ENCODE measurements around the gene MAT1A. TPM values are rescaled to one million over a fixed set of nuclear protein-coding genes. Genes with fewer than 3 reads are reported as not detected.
A peak's percentile ranks its signal among the peaks of the same experiment; 100 is the strongest.

The MAT1A gene
- total and polyA plus RNA-seq, 2 of the 13 experiments (the other 11 are each of a cell fraction or from before 2014, with no cell fraction given), result 57.1 to 76.9 TPM

GRCh38 chr10:80281784-80282765 lies 7.4 kb downstream of the MAT1A start (continued):
- TF ChIP-seq ZFP36L2 (CRISPR knock-in tag; IDR thresholded peaks at IDR 0.05) (no peak), RXRA (CRISPR knock-in tag; IDR thresholded peaks at IDR 0.05) (peak; percentile 91), ZNF121 (CRISPR knock-in tag; IDR thresholded peaks at IDR 0.05) (0 out of 2 replicates have a peak, but pooled peaks have one; percentile 12), ARID4A (CRISPR knock-in tag; IDR thresholded peaks at IDR 0.05; ENCODE audit: borderline replicate concordance) (peak; percentile 51; the same call in 1 of the 2 replicates), POLR2A (IDR thresholded peaks at IDR 0.05; ENCODE audit: insufficient read depth in 1 of 2, low read depth in 2 of 2, low read length in 2 of 2) (0 out of 4 replicates have a peak, but pooled peaks of 1 of the 2 experiments have one; percentile 21), XRCC5 (optimal IDR thresholded peaks at IDR 0.05; ENCODE audit: low read length) (no peak), JUN (CRISPR knock-in tag; IDR thresholded peaks at IDR 0.05) (0 out of 2 replicates have a peak, but pooled peaks have one; percentile 48), ZNF546 (CRISPR knock-in tag; conservative IDR thresholded peaks at IDR 0.05) (no peak), ZKSCAN8 (CRISPR knock-in tag; IDR thresholded peaks at IDR 0.05; ENCODE audit: borderline replicate concordance) (peak; percentile 84; the same call in 1 of the 2 replicates), CBX5 (CRISPR knock-in tag; IDR thresholded peaks at IDR 0.05; ENCODE audit: borderline replicate concordance) (peak; percentile 90; the same call in 1 of the 2 replicates), MNT (IDR thresholded peaks at IDR 0.05) (no peak), FOXO1 (CRISPR knock-in tag; IDR thresholded peaks at IDR 0.05) (peak; percentile 86; the same call in 1 of the 2 replicates), ZNF720 (CRISPR knock-in tag; IDR thresholded peaks at IDR 0.05) (no peak), NR2C2 (CRISPR knock-in tag; IDR thresholded peaks at IDR 0.05; ENCODE audit: borderline replicate concordance) (peak; percentile 94), ZC3H4 (CRISPR knock-in tag; IDR thresholded peaks at IDR 0.05; ENCODE audit: borderline replicate concordance) (no peak), PHB2 (IDR thresholded peaks at IDR 0.05; ENCODE audit: partially characterized antibody) (no peak), NCOA2 (CRISPR knock-in tag; IDR thresholded peaks at IDR 0.05) (peak; percentile 96), TBL1XR1 (IDR thresholded peaks at IDR 0.05; ENCODE audit: borderline replicate concordance, low read length, partially characterized antibody) (no peak), IKZF1 (IDR thresholded peaks at IDR 0.05) (no peak), ZFP41 (CRISPR knock-in tag; IDR thresholded peaks at IDR 0.05; ENCODE audit: borderline replicate concordance) (no peak), MED8 (CRISPR knock-in tag; IDR thresholded peaks at IDR 0.05; ENCODE audit: insufficient replicate concordance) (peak; percentile 65), GFI1 (CRISPR knock-in tag; IDR thresholded peaks at IDR 0.05; ENCODE audit: borderline replicate concordance) (peak; percentile 94), KLF16 (CRISPR knock-in tag; IDR thresholded peaks at IDR 0.05) (peak in 1 of 2 experiments; percentile 75; a peak in 1 of 4 replicates), NONO (IDR thresholded peaks at IDR 0.05) (no peak), NONO (CRISPR knock-in tag; conservative IDR thresholded peaks at IDR 0.05) (peak; percentile 84; the same call in 1 of the 2 replicates)

Data from HepG2 (cell line).